SK-N-SH treated with all-trans-retinoic acid at 6 μM for 48 hours (cell line): ENCODE data around the gene WWP2.
"Not testable (repeated sequence)": the region's sequence is repeated elsewhere in the genome, so short reads cannot be mapped to it uniquely, and the experiment has no call there.

ENCODE experiments used
- ATAC-seq: fragments of 200-7000 bp; cut with Tn5 transposase; 3 replicates; pipeline ENCODE4 v1.9.1; 2020; ENCODE audit warnings: mild to moderate bottlenecking, moderate library complexity
- ARNTL ChIP-seq: fragments of 450-650 bp; formaldehyde crosslinking; IDR thresholded peaks from 2 replicates; pipeline ENCODE4 v1.5.0; 2020; ENCODE audit warnings: low read depth, mild to moderate bottlenecking, moderate library complexity, borderline replicate concordance
- BACH2 ChIP-seq: fragments of 250-450 bp; sonication (Bioruptor Pico); IDR thresholded peaks from 2 replicates; pipeline ENCODE4 v1.9.0; 2021; ENCODE audit warnings: mild to moderate bottlenecking, borderline replicate concordance
- CSDC2 ChIP-seq: fragments of 250-450 bp; sonication (Bioruptor Pico); IDR thresholded peaks from 2 replicates; pipeline ENCODE4 v1.5.0; 2020; ENCODE audit warnings: mild to moderate bottlenecking, moderate library complexity
- CSRNP3 ChIP-seq: fragments of 250-450 bp; sonication (Bioruptor Pico); IDR thresholded peaks from 2 replicates; pipeline ENCODE4 v1.5.1; 2021; ENCODE audit warnings: mild to moderate bottlenecking, moderate library complexity
- ESRRG ChIP-seq: fragments of 250-450 bp; sonication (Bioruptor Pico); IDR thresholded peaks from 2 replicates; pipeline ENCODE4 v1.6.1; 2021; ENCODE audit warnings: mild to moderate bottlenecking
- GLIS3 ChIP-seq: fragments of 250-450 bp; sonication (Bioruptor Pico); IDR thresholded peaks from 2 replicates; pipeline ENCODE4 v1.5.0; 2020; ENCODE audit warnings: mild to moderate bottlenecking, moderate library complexity
- ISL1 ChIP-seq: fragments of 250-450 bp; sonication (Bioruptor Pico); IDR thresholded peaks from 2 replicates; pipeline ENCODE4 v2.1.2; 2022; ENCODE audit warnings: mild to moderate bottlenecking, moderate library complexity
- OSR1 ChIP-seq: fragments of 250-450 bp; sonication (Bioruptor Pico); IDR thresholded peaks from 2 replicates; pipeline ENCODE4 v1.8.0; 2022; ENCODE audit warnings: moderate library complexity, mild to moderate bottlenecking, inconsistent platforms
- PATZ1 ChIP-seq: fragments of 250-450 bp; sonication (Bioruptor Pico); IDR thresholded peaks from 2 replicates; pipeline ENCODE4 v1.8.0; 2020; ENCODE audit warnings: mild to moderate bottlenecking, moderate library complexity, borderline replicate concordance
- POU6F1 ChIP-seq: fragments of 250-450 bp; sonication (Bioruptor Pico); IDR thresholded peaks from 2 replicates; pipeline ENCODE4 v1.8.0; 2021; ENCODE audit warnings: low read depth, mild to moderate bottlenecking, moderate library complexity, borderline replicate concordance
- PPARA ChIP-seq: fragments of 250-450 bp; sonication (Bioruptor Pico); IDR thresholded peaks from 2 replicates; pipeline ENCODE4 v1.5.0; 2020; ENCODE audit warnings: mild to moderate bottlenecking, borderline replicate concordance
- RARB ChIP-seq: fragments of 250-450 bp; sonication (Bioruptor Pico); IDR thresholded peaks from 2 replicates; pipeline ENCODE4 v1.8.0; 2021; ENCODE audit warnings: mild to moderate bottlenecking, moderate library complexity
- SNAI2 ChIP-seq: fragments of 250-450 bp; sonication (Bioruptor Pico); IDR thresholded peaks from 2 replicates; pipeline ENCODE4 v1.5.0; 2020; ENCODE audit warnings: mild to moderate bottlenecking, moderate library complexity
- TCF4 ChIP-seq: fragments of 250-450 bp; sonication (Bioruptor Pico); IDR thresholded peaks from 2 replicates; pipeline ENCODE4 v1.8.0; 2021; ENCODE audit warnings: mild to moderate bottlenecking, moderate library complexity, borderline replicate concordance
- TOX ChIP-seq: fragments of 250-450 bp; sonication (Bioruptor Pico); IDR thresholded peaks from 2 replicates; pipeline ENCODE4 v1.8.0; 2021; ENCODE audit warnings: mild to moderate bottlenecking, moderate library complexity, borderline replicate concordance
- ZC3H10 ChIP-seq: fragments of 250-450 bp; sonication (Bioruptor Pico); IDR thresholded peaks from 2 replicates; pipeline ENCODE4 v1.5.1; 2021; ENCODE audit warnings: mild to moderate bottlenecking, moderate library complexity
- ZFP3 ChIP-seq: fragments of 250-450 bp; sonication (Bioruptor Pico); IDR thresholded peaks from 2 replicates; pipeline ENCODE4 v1.5.0; 2020; ENCODE audit warnings: mild to moderate bottlenecking, moderate library complexity
- ZFP30 ChIP-seq: fragments of 450-650 bp; formaldehyde crosslinking; IDR thresholded peaks from 2 replicates; pipeline ENCODE4 v1.5.0; 2022; ENCODE audit warnings: mild to moderate bottlenecking, moderate library complexity
- ZNF70 ChIP-seq: fragments of 450-650 bp; formaldehyde crosslinking; IDR thresholded peaks from 2 replicates; pipeline ENCODE4 v1.5.0; 2020; ENCODE audit warnings: mild to moderate bottlenecking, moderate library complexity
- ZNF8 ChIP-seq: fragments of 450-650 bp; formaldehyde crosslinking; IDR thresholded peaks from 2 replicates; pipeline ENCODE4 v1.5.0; 2020; ENCODE audit warnings: mild to moderate bottlenecking, moderate library complexity
- TF ChIP-seq, protein P1 (sequence below): fragments of 250-450 bp; sonication (Bioruptor Pico); IDR thresholded peaks from 2 replicates; pipeline ENCODE4 v1.5.0; 2020; ENCODE audit warnings: mild to moderate bottlenecking, moderate library complexity

Gene WWP2

DNA sequence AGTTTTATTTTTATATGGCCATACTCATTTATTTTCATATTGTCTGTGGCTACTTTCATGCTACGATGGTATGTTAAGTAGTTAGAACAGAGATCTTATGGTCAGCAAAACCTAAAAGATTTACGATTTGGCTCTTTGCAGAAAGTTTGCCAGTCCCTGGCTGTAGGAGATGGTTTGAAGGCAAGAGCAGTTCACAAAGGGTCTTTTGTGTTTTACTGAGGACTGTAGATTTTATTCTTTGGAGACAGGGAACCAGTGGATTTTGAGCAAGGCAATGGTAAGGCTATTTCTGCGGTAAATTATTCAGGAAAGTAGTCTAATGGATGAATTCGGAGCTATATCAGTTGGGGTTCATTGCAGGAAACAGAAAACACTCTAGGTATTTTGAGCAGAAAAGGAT is 90.7 kb downstream of the WWP2 start:
- TF ChIP-seq TOX (CRISPR knock-in tag) (no peak), TCF4 (CRISPR knock-in tag) (no peak), ZC3H10 (no peak), PPARA (CRISPR knock-in tag) (no peak)
- TF ChIP-seq, all 23 proteins: peak for 0
- no peak for ATAC-seq

DNA sequence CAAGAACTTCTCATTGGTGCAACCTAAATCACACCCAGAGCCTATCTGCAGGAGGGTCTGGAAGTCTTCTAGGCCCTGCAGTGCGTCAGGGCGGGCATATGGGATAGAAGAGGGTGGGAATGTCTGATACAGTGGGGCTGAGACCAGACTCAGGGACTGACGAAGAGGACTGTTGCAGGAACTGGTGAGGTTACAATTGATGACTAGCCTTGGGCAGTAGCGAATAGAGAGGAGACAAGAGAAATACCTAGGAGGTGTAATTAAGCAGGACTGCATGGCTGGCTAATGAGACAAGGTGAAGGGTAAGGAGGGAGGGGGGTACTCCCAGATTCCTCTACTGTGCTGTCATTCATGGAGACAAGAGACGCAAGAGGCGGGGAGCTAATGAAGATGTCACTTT is 91.3 kb downstream of the WWP2 start:
- no peak for TF ChIP-seq CSRNP3 (CRISPR knock-in tag)
- no peak for TF ChIP-seq PPARA (CRISPR knock-in tag)
- TF ChIP-seq ZNF8 (CRISPR knock-in tag), result no peak
- no peak for TF ChIP-seq TOX (CRISPR knock-in tag)
- TF ChIP-seq TCF4 (CRISPR knock-in tag), result no peak
- no peak for TF ChIP-seq ARNTL (CRISPR knock-in tag)
- no peak for TF ChIP-seq BACH2 (CRISPR knock-in tag)
- TF ChIP-seq ISL1, result no peak
- no peak for TF ChIP-seq ZC3H10
- TF ChIP-seq POU6F1, result no peak
- no peak for TF ChIP-seq RARB (CRISPR knock-in tag)
- no peak for TF ChIP-seq PATZ1 (CRISPR knock-in tag)
- no peak for TF ChIP-seq ZFP3 (CRISPR knock-in tag)
- no peak for TF ChIP-seq OSR1 (CRISPR knock-in tag)
- TF ChIP-seq, protein P1, sequence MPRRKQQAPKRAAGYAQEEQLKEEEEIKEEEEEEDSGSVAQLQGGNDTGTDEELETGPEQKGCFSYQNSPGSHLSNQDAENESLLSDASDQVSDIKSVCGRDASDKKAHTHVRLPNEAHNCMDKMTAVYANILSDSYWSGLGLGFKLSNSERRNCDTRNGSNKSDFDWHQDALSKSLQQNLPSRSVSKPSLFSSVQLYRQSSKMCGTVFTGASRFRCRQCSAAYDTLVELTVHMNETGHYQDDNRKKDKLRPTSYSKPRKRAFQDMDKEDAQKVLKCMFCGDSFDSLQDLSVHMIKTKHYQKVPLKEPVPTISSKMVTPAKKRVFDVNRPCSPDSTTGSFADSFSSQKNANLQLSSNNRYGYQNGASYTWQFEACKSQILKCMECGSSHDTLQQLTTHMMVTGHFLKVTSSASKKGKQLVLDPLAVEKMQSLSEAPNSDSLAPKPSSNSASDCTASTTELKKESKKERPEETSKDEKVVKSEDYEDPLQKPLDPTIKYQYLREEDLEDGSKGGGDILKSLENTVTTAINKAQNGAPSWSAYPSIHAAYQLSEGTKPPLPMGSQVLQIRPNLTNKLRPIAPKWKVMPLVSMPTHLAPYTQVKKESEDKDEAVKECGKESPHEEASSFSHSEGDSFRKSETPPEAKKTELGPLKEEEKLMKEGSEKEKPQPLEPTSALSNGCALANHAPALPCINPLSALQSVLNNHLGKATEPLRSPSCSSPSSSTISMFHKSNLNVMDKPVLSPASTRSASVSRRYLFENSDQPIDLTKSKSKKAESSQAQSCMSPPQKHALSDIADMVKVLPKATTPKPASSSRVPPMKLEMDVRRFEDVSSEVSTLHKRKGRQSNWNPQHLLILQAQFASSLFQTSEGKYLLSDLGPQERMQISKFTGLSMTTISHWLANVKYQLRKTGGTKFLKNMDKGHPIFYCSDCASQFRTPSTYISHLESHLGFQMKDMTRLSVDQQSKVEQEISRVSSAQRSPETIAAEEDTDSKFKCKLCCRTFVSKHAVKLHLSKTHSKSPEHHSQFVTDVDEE (CRISPR knock-in tag), result no peak
- TF ChIP-seq GLIS3 (CRISPR knock-in tag), result no peak
- no peak for TF ChIP-seq SNAI2 (CRISPR knock-in tag)
- no peak for ATAC-seq

GRCh38 chr16:69854776-69855175 is 92.6 kb downstream of the WWP2 start:
- not testable (repeated sequence) for ATAC-seq

GRCh38 chr16:69855592-69855991 is 93.5 kb downstream of the WWP2 start:
- TF ChIP-seq OSR1 (CRISPR knock-in tag) (no peak), GLIS3 (CRISPR knock-in tag) (no peak), SNAI2 (CRISPR knock-in tag) (no peak), TOX (CRISPR knock-in tag) (no peak), ZNF8 (CRISPR knock-in tag) (no peak), TCF4 (CRISPR knock-in tag) (no peak), ESRRG (CRISPR knock-in tag) (no peak), ZNF70 (CRISPR knock-in tag) (no peak), RARB (CRISPR knock-in tag) (no peak), ARNTL (CRISPR knock-in tag) (no peak), ZFP3 (CRISPR knock-in tag) (no peak), PATZ1 (CRISPR knock-in tag) (no peak), ZFP30 (CRISPR knock-in tag) (no peak), POU6F1 (no peak), CSDC2 (CRISPR knock-in tag) (no peak), PPARA (CRISPR knock-in tag) (no peak), ZC3H10 (no peak)

More at GRCh38 chr16:69855592-69855991, 93.5 kb downstream of the WWP2 start:
- no peak for ATAC-seq
